K562 (cell line): ENCODE data around the gene ABCC5. TPM values are rescaled to one million over a fixed set of nuclear protein-coding genes. Genes with fewer than 3 reads are reported as not detected.
A peak's percentile ranks its signal among the peaks of the same experiment; 100 is the strongest.

Experiments
- BRF1 ChIP-seq: IDR thresholded peaks from 3 replicates; pipeline ENCODE4 v1.6.1; 2011; ENCODE audit warnings: borderline replicate concordance, mild to moderate bottlenecking; ENCODE audit not compliant: insufficient read length; ENCODE audit errors: extremely low read depth
- CHAMP1 ChIP-seq: fragments of 450-650 bp; IDR thresholded peaks from 2 replicates; pipeline ENCODE4 v1.6.1; 2016; ENCODE audit warnings: mild to moderate bottlenecking
- E2F8 ChIP-seq: fragments of 450-650 bp; IDR thresholded peaks from 2 replicates; pipeline ENCODE4 v1.7.1; 2018; ENCODE audit warnings: mild to moderate bottlenecking, low read depth; ENCODE audit not compliant: partially characterized antibody
- EP300 ChIP-seq: IDR thresholded peaks from 2 replicates; pipeline ENCODE4 v1.6.1; 2012; ENCODE audit warnings: low read length, improper control_type of control experiment
- FOXJ3 ChIP-seq: sonication (generic); formaldehyde crosslinking; IDR thresholded peaks from 2 replicates; pipeline ENCODE4 v1.4.0; 2020; ENCODE audit warnings: mild to moderate bottlenecking, missing genetic modification reagents
- FOXK2 ChIP-seq, 2 experiments: fragments of 450-650 bp; IDR thresholded peaks in 1 of 2; conservative IDR thresholded peaks in 1 of 2; 2 replicates each; pipeline ENCODE4 v1.6.1; 2016; ENCODE audit warnings: low read depth in 2 of 2, mild to moderate bottlenecking in 1 of 2
- HCFC1 ChIP-seq: IDR thresholded peaks from 2 replicates; pipeline ENCODE4 v1.6.1; 2012; ENCODE audit warnings: low read depth, low read length, improper control_type of control experiment
- MAX ChIP-seq: sonication (generic); formaldehyde crosslinking; IDR thresholded peaks from 2 replicates; pipeline ENCODE4 v1.9.0; 2022; ENCODE audit warnings: mild to moderate bottlenecking, missing genetic modification reagents
- RCOR1 ChIP-seq, 2 experiments: IDR thresholded peaks; 2 replicates each; pipeline ENCODE4 v1.6.1; 2012; ENCODE audit warnings: low read depth in 2 of 2, low read length in 2 of 2, borderline replicate concordance in 1 of 2, improper control_type of control experiment in 1 of 2
- RHOXF2B ChIP-seq: fragments of 250-450 bp; sonication (Bioruptor Pico); conservative IDR thresholded peaks from 2 replicates; pipeline ENCODE4 v1.5.1; 2021
- TRIM25 ChIP-seq: fragments of 450-650 bp; IDR thresholded peaks from 2 replicates; pipeline ENCODE4 v1.7.0; 2016; ENCODE audit warnings: borderline replicate concordance
- ZNF395 ChIP-seq: fragments of 200-800 bp; sonication (Bioruptor generic); IDR thresholded peaks from 2 replicates; pipeline ENCODE4 v1.6.1; 2017; ENCODE audit warnings: missing genetic modification characterization, missing compliant biosample characterization
- ZNF408 ChIP-seq: fragments of 250-450 bp; sonication (Bioruptor Pico); IDR thresholded peaks from 2 replicates; pipeline ENCODE4 v1.4.0; 2020; ENCODE audit warnings: low read depth, mild to moderate bottlenecking, moderate library complexity
- ZNF449 ChIP-seq: fragments of 250-450 bp; sonication (Bioruptor Pico); IDR thresholded peaks from 2 replicates; pipeline ENCODE4 v1.8.0; 2022; ENCODE audit warnings: moderate library complexity, mild to moderate bottlenecking, inconsistent platforms
- ZNF695 ChIP-seq: fragments of 450-650 bp; formaldehyde crosslinking; IDR thresholded peaks from 2 replicates; pipeline ENCODE4 v1.4.0; 2020; ENCODE audit warnings: mild to moderate bottlenecking, moderate library complexity
- ZNF778 ChIP-seq: fragments of 450-650 bp; formaldehyde crosslinking; IDR thresholded peaks from 2 replicates; pipeline ENCODE4 v1.4.0; 2020; ENCODE audit warnings: mild to moderate bottlenecking, moderate library complexity
- polyA plus RNA-seq, 8 experiments: library from polyadenylated mRNA; depleted of rRNA in 4 of 8; stranded (reverse) in 5 of 8; unstranded in 3 of 8; fragments of >200 nt; fragmentation: Nextera tagmentation in 2 of 8; fragmentation: Illumina TruSeq in 1 of 8; extraction: Ambion mirVana in 2 of 8; extraction: Trizol in 1 of 8; gene quantifications; 2 replicates each; pipeline versions ENCODE4 v1.2.1 to v1.2.3, GENCODE V29; 2011 to 2014; ENCODE audit warnings: inconsistent platforms in 1 of 8, missing spikeins in 1 of 8
- total RNA-seq, 7 experiments: library from RNA; depleted of rRNA in 6 of 7; stranded (reverse); fragments of >200 nt in 6 of 7; fragmentation: Illumina TruSeq in 2 of 7; extraction: Trizol in 2 of 7; gene quantifications; 2 replicates each; pipeline versions ENCODE4 v1.2.1 to v1.2.3, GENCODE V29; 2011 to 2021; ENCODE audit warnings: low replicate concordance in 1 of 7

The ABCC5 gene
- total and polyA plus RNA-seq, 9 of the 15 experiments (the other 6 are each of a cell fraction or from before 2014, with no cell fraction given) = 22.0 to 53.0 (median 41.9) TPM

- no peak for TF ChIP-seq FOXJ3
- no peak for TF ChIP-seq ZNF449
- TF ChIP-seq RCOR1 (IDR thresholded peaks at IDR 0.05; ENCODE audit: borderline replicate concordance in 1 of 2, low read depth in 2 of 2, low read length in 2 of 2) = peak in 1 of 2 experiments; percentile 79; a peak in 3 of 4 replicates
- TF ChIP-seq HCFC1 = peak; percentile 85
- TF ChIP-seq ZNF778 = no peak
- peak; percentile 91 to 93 for TF ChIP-seq FOXK2 (conservative IDR thresholded peaks at IDR 0.05 in 1 of 2, IDR thresholded peaks at IDR 0.05 in 1 of 2; ENCODE audit: low read depth in 2 of 2)
- TF ChIP-seq EP300 = peak; percentile 53
- peak; percentile 62; the same call in 1 of the 2 replicates for TF ChIP-seq ZNF395 (CRISPR knock-in tag)
- peak; percentile 52 for TF ChIP-seq E2F8
- TF ChIP-seq MAX (CRISPR knock-in tag) = peak; percentile 98
- TF ChIP-seq TRIM25 = no peak
- no peak for TF ChIP-seq BRF1
- TF ChIP-seq ZNF695 = no peak
- TF ChIP-seq ZNF408 (CRISPR knock-in tag) = no peak
- no peak for TF ChIP-seq RHOXF2B (CRISPR knock-in tag)
- TF ChIP-seq CHAMP1 = peak; percentile 53; the same call in 1 of the 2 replicates
Measured at GRCh38 chr3:183884427-183885296, 133.0 kb downstream of the ABCC5 start, which contains the start of gene PARL (continued).
